Stimulated activated CD8-positive, alpha-beta memory T cell treated with anti-CD3 and anti-CD28 coated beads, Interleukin-15, amount 100 ng/mL, for 24 hours (primary cell): ENCODE data around the gene TM9SF3.
"Not testable (repeated sequence)": the region's sequence is repeated elsewhere in the genome, so short reads cannot be mapped to it uniquely, and the experiment has no call there.

Source experiments
- DNase-seq: peaks from one replicate; pipeline ENCODE4 v3.0.0-alpha.2; 2020; ENCODE audit warnings: low read depth

The TM9SF3 gene

DNA sequence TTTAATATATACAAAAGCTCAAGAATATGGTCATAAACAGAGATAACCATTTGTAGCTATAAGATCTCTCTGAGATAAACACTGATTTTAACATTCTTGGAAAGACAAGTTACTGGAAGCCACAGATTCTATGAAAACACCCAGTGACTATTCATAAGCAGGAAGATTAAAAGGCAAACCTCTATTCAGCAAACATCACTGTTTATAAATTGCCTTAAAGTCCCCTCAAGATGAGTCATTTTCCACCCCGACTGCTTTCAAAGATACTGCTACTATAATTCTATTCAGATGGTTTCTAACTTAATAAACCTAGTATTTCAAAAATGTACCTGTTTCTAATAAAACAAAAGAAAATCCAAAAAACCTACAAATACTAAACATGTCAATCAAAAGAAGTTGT, 21.0 kb downstream of the TM9SF3 start:
- DNase-seq: no peak

DNA sequence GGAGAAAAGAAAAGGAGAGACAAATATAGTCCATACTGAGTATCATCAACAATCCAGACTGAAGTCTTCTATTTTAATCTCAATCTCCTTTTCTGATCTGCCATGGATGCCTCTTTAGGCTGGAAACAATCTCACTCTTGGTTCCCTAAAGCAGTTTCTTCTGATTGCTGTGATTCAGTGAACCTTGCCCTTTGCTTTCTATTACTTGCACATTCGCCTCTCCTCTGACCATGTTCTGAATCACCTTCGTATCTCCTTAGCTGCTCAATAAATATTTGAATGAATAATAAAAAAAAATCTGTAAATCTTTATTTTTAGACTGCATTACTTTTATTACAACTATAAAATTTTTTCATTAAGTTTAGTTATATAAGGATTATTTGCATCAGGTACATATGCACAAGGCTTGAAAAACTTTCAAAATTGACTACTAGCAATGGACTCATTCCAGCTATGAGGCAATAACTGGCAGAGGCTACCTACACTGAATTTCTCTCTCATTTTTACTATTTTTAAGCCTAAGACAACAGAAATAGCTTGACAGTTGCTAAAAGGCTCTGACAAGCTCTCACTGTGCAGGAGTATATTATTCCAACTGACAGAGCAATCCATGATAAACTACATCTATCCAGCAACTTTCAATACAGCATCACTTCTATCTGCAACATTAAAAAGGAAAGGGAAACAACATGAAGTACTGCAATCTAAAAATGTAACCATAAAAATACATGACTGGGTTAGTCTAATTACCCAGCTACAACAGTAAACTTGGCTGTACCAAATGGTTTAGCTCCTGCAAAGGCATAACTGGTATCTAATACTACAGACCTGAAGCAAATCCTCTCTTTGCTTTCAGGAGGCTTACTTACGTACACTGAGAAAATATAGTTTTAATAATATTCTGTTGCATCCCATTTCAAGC, 25.6 kb downstream of the TM9SF3 start:
- DNase-seq: no peak

DNA sequence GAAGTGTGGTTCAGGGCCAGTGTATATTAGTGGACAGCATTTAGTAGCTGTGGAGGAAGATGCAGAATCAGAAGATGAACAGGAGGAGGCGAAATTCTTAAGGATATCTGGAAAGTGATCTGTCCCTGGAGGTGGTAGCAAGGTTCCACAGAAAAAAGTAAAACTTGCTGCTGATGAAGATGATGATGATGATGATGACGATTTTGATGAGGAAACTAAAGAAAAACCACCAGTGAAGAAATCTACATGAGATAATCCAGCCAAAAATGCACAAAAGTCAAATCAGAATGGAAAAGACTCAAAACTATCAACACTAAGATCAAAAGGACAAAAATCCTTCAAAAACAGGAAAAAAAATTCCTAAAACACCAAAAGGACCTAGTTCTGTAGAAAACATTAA, 26.3 kb downstream of the TM9SF3 start:
- no peak for DNase-seq

DNA sequence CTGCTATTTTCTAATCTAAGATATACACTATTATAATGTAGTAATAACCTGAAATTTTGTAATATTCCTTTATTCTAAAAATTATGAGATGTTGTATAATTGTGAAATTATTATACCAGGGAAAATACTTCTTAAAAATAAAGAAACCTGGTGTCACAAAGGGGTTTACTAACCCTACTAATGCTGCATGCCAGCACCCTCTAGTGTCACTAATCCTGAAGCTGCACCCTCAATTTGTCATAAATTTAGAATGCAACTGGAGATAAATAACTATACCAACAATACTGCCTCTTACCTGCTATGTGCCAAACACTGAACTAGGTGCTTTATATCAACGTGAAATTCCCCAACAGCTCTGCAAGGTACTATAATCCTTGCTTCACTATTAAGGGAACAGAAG, 30.8 kb downstream of the TM9SF3 start:
- DNase-seq: no peak

DNA sequence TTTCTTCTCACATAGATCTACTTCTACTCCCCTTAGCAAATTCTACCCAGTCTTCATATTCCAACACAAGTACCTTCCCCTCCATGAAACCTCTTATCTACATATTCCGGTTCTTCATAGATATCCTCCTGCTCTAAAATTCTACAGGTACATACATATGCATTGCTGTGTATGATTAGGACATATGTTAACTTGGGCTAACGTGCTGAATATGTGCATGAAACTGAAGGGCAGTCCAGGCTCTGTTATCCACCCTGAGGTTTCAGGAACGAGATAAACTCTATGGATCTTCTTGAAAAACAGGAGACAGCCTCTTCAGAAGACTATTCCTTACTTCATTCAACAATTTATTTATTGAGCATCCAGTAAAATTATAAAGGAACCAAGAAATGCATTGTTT, 31.5 kb downstream of the TM9SF3 start:
- no peak for DNase-seq

DNA sequence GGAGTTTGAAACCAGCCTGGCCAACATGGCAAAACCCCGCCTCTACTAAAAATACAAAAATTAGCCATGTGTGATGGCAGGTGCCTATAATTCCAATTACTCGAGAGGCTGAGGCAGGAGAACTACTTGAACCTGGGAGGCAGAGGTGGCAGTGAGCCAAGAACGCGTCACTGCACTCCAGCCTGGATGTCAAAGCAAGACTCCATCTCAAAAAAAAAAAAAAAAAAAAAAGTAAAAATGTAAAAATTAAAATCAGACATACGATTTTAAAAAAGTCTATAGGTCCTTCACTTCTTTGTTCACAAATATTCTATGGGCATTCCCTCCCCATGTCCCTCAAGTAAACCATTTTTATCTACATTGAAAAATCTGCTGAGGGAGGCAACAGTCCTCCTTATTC, 38.2 kb downstream of the TM9SF3 start:
- DNase-seq: no peak

DNA sequence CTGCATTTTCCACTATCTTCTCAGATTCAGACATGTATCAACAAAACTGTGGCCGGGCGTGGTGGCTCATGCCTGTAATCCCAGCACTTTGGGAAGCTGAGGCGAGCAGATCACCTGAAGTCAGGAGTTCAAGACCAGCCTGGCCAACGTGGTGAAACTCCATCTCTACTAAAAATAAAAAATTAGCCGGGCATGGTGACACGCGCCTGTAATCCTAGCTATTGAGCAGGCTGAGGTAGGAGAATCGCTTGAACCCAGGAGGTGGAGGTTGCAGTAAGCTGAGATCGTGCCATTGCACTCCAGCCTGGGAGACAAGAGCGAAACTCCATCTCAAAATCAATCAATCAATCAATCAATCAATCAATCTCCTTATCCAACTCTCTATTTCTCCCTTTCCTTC, 41.3 kb downstream of the TM9SF3 start:
- DNase-seq: not testable (repeated sequence)

DNA sequence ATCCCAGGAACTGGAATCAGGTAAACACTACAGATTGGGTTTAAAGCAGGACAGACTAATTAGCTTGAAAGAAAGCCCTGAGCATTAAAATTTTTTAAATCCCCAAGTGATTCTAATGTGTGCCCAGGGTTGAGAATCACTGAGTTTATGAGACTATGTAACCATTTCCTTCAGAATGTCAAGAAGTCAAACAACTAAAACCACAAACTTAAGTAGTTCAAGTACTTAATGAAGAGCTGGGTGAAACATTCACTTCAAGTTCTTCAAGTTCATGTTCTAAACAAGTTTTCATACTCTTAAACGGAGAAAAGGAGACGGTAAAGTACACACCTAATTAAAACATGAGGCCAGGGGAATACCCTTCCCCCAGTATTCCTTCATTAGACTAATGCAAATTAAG, 44.9 kb downstream of the TM9SF3 start:
- no peak for DNase-seq

DNA sequence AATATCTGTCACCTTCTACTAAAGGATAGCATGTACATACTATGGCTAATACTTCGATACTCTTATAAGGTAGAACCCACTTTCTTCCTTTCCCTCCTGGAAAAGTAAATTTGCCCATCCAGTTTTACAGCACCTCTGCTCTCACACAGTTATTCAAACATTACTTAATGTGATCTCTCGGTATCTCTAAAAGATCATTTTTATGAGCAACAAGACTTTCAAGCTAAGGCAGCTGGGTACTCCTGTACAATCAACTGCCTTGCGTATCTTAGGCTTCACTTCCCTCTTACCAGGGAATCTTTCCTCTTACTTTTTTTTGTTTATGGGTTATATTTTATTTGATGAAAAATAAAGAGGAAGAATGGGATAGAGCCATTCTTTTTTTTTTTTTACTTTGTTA, 46.6 kb downstream of the TM9SF3 start:
- DNase-seq: no peak

DNA sequence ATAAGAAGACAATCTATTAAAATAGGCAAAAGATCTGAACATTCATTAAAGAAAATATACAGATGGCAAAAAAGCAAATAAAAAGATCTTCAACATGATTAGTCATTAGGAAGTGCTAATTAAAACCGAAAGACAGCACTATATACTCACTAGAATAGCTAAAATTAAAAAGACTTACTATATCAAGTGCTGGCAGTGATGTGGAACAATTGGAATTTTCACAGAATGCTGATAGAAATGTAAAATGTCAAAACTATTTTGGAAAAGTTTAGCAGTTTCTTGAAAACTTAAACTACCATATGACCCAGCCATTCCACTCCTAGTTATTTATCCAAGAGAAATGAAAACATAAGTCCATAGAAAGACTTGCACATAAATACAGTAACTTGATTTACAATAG, 48.1 kb downstream of the TM9SF3 start:
- no peak for DNase-seq

DNA sequence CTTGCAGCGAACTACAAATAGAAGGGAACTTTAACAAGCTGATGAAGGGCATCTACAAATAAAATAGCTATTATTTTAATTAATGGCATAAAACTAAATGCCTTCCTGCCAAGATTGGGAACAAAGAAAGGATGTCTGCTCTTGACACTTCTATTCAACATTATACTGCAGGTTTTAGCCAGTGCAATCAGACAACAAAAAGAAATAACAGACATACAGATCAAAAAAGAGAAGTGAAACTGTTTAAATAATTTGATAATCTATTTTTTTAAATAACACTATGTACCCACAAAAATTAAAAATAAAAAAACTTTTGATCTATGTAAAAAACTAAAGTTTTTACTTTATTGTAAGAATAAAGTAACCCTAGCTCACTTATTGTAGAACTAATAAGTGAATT, 50.7 kb downstream of the TM9SF3 start:
- no peak for DNase-seq

DNA sequence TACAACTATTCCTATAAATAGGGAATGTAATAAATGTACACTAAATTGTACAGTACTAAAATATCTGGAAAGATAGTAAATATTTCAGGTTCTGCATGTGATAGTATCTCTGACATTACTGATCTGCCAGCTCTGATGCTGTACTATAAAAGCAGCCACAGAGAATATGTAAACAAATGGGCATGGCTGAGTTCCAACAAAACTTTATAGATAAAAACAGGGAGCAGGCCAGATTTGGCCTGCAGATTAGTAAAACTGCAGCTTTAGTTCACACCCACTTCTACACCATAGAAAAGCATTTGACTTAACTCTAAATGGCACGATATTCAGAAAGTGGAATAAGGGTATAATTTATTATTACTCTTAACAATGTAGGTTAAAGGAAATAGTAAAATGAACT, 54.3 kb downstream of the TM9SF3 start:
- no peak for DNase-seq

DNA sequence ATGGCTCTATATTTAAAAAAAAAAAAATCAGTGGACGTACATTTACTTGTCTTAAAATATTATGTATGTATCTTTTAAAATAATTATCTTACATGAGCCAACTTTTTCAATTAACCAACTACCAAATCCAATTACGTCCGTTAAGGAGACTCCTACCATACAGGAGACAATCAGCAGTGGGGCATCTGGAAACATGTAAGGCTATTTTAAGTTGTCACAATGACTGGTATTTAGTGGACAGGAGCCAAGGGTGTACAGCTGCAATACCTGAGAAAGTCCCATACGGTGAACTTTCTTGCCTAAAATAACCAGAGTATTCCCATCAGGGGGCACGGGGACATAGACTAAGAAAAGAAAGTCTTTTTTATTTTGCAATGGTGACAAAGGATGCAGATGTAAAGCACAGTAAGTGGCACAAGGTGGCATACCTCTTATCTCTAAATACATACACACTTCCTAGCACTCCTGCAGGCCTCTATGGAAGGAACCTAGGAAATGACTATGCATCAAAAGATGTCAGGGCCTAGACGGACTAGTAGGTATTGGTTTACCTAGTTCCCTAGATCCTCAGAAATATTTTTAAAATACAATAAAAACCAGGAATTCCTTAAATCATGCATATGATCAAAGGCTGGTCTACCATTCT, 57.1 kb downstream of the TM9SF3 start:
- no peak for DNase-seq

DNA sequence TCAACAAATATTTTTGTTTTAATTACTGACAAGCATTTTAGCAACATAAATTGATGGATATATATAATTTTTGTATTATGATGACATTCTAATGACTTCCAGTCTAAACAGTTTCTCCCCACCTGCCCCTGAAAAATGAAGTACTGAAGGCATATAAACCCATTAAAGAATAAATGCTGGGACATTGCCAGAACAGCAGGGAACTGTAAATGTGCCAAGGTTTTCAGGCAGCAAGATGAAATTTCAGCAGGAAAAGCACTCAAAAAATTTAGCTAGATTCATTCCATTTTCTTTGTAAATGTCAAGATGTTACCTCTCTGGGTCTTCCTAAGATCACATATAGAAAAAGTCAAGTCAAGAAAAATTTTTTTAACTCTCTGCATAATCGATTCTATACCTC, 62.1 kb downstream of the TM9SF3 start:
- no peak for DNase-seq

DNA sequence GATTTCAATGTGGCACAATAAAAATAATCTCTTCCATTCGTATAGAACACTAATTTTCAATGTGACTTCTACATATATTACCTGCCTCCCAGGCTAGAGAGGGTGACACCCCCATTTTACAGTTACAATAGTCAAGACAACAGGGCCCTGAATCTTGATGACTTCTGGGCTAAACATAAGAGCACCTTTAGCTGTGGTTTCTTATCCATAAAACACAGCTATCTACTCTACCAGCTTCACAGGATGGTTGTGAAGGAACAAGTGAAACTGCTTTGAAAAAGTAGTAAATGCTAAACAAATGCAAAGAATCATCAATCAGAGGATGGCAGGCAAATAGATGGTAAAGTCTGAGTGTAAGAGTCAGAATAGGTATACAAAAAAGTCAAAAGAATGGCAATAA, 69.5 kb downstream of the TM9SF3 start:
- DNase-seq: no peak

DNA sequence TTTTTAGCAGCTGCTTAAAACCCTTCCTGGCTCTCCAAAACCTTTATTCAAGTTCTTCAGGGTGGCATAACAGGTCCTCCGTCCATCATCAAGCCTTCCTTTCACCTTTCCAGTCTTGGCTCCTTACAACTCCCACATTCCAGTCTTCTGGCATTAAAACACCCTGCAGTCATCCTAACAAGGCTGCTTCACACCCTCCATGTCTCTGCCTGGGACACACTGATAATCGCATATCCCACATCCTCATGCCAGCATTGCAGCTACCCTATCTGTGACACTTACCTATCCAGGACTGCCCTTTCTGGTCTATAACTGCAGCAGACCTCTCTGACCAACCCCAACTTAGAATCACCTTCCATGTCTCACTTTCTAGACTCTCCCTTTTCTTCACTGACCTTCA, 70.5 kb downstream of the TM9SF3 start:
- no peak for DNase-seq

DNA sequence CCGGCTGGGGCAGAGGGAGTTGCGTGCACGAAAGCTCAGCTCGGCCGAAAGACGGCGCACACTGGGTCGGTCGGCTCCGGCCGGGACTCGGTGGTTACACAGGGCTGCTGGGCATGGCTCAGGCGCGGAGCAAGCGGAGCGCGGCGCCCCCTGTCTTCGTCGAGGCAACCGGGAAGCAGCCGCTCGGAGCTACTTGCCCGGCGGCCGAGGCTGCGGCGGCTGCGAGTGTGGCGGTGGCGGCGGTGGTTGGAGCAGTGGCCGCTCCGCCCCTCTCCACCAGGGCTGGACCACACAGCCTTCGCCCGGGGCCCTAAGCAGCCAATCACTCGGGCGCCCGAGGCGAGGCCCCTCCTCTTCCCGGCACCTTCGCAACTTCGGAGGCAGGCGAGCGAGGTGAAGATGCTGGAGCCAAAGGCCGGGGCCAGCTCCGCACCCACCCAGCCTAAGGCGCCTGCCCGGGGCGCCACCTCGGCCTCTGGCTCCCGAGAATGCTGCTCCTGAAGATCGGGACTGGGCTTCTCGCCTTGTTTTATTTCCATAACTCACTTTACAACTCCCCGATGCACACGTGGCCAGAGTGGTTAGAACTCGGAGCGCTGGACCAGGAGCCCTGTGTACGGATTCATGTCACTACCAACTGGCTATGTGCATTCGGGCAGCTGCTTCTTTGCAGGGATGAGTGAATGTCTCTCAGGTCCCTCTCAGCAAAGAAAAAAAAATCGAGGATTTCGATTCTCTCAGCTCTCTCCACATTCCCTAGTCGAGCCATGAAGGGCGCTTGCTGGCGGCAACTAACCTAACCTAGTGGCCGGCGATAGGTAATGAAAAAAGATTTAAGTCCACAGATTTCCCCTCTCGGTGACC, 72.9 kb downstream of the TM9SF3 start, which contains the start of gene TLL2:
TSS of gene TLL2 (minus strand) at position 229 of the 864 bp plus-strand sequence. CDS start 241 bp downstream, outside the sequence.
- DNase-seq: peak; percentile 16

DNA sequence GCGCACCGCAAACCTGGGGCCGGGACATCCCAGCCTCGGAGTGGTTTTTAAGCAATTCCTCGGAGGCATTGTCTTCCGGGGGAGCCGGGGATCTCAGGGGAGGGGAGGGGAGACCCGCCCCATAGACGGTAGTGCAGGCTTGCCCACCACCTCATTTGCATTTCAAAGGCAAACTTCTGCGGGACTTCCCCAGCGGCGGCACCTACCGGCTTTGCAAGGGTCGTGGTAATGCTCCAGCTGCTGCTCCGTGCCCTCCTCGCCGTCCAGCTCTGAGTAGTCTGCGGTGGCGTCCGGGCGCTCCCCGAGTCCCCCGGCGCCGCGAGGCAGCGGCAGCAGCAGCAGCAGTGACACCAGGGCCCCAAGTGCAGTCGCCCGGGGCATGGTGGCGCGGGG, 73.5 kb downstream of the TM9SF3 start:
- peak; percentile 16 for DNase-seq

DNA sequence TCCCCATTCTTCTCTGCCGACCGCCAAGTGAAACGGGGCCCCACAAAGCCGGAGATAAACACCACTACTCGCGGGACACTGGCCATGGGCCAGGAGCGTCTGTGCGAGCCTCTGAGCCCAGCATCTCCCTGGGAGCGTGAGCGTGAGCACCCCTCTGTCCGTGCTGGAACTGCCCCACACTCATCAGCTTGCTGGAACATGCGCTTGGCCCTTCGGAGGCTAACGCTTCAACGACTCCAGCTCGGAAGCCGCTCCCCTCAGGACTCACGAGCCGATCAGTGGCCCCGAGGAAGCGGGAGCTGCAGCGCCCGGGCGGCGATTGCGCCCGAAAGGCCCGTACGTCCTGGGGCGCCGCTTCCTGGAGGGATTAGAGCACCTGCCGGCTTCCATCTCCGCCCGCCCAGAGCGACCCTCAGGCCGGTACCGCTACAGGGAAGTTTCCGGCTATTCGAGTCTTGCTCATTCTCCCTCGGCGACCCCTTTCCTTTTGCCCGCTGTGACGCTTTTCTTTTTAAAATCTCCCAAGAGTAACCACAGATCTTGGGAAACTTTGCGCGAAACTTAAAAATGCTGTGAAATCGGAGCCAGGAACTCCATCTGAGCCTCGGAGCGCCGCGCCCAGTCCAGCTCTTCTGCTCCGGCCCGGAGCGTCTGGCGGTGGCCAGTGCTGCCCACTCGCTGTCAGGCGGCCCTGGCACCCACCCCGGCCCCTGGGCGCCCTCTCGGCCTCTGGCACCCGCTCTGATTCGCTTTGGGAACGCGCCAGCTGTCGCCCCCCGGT, 74.1 kb downstream of the TM9SF3 start:
- DNase-seq: no peak

DNA sequence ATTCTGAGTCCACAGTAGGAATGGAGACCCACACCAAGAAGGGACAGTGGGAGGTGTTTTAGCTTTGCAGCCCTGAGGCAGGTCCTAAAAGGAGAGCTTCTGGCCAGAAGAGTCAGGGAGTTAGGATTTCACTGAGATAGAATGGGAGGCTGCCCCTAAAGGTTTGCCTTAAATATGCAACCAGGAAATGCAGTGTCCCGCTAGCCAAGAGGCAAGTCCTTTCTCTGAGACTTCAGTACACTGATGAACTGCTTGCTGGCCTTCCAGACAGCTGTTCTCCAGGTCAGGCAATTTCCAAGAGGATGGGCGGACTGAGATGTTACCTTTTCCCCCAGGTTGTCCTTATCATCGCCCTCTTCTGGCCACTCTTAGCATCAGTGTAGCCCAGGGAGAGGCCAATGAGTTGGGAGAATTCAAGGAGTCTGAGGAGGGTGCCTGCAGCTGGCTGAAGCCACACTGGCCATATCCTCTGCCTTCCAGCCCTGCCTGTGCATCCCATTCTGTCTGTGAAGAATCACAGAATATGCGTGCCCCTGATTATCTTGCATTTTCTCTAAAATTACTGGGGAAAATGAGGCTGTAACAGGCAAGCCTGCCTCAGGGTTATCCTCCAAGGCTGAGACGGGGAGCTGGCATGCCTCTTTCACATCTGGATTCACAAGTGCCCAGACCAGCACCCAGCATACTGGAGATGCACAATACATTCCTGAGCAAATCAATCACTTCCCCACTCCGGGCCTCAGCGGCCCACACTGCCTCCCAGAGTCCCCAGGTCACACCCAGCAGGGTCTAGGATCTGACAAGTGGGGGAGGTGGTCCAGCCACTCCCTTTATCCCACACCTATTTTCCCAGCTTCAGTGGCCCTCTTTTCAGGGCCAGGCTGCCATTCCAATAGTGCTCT, 75.5 kb downstream of the TM9SF3 start:
- no peak for DNase-seq
